ENCODE measurements around the gene EHD4.

Gene EHD4

DNA sequence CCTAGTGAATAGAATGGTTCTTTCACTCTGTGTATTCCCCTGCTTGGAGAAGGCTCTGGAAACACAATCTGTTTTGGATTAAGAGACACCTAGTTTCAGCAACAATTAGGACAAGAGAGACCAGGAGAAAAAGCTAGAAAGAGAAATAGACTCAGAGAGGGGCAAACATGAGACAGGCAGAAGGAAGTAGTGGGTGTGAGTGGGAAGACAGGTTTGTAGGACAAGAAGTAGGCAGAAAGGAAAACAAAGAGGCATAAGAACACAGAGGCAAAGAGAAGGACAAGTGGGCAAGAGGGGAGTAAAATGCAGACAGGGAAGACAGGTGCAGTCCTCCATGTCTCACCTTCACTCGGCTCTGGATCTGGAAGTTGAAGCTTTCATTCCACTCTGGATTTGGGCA lies 35.0 kb upstream of the EHD4 start:
- H3K9me2 ChIP-seq (ENCODE audit: low read depth, low read length), result no peaks in the 10 kb centered on the region
- no peak overlapping the region for H3K27ac ChIP-seq (ENCODE audit: low read depth, low read length, poor library complexity, severe bottlenecking)
- no peaks in the 10 kb centered on the region for H3K4me1 ChIP-seq (ENCODE audit: insufficient read depth, low read length, severe bottlenecking)
- no peaks in the 10 kb centered on the region for H3K27me3 ChIP-seq (ENCODE audit: insufficient read depth, low read length)
- no peak overlapping the region for H3K4me2 ChIP-seq (ENCODE audit: low read length)
- H4K20me1 ChIP-seq (ENCODE audit: insufficient read depth, low read length), result no peaks in the 10 kb centered on the region
- no peaks in the 10 kb centered on the region for H3K79me2 ChIP-seq (ENCODE audit: insufficient read depth, low read length)
- no peaks in the 10 kb centered on the region for H3K36me3 ChIP-seq (ENCODE audit: insufficient read depth, low read length)
- TF ChIP-seq EZH2 (IDR thresholded peaks at IDR 0.05; ENCODE audit: borderline replicate concordance, low read length) (no peak), CTCF (IDR thresholded peaks at IDR 0.05; ENCODE audit: low read length) (no peak)
- H3F3A ChIP-seq (ENCODE audit: insufficient read depth, low read length), result no peaks in the 10 kb centered on the region
- H3K4me3 ChIP-seq (ENCODE audit: low read depth, low read length, poor library complexity, severe bottlenecking), result no peak overlapping the region
- H3K9me3 ChIP-seq (ENCODE audit: low read length), result no peaks in the 10 kb centered on the region
- H3K9ac ChIP-seq (ENCODE audit: low read length), result no peak overlapping the region
- H2AFZ ChIP-seq (ENCODE audit: low read length), result no peak overlapping the region

GRCh38 chr15:42002333-42002732 lies 30.0 kb upstream of the EHD4 start:
- Histone ChIP-seq H4K20me1 (ENCODE audit: insufficient read depth, low read length) (no peaks in the 10 kb centered on the region), H3K27ac (ENCODE audit: low read depth, low read length, poor library complexity, severe bottlenecking) (no peak overlapping the region), H2AFZ (ENCODE audit: low read length) (no peak overlapping the region), H3K4me2 (ENCODE audit: low read length) (no peak overlapping the region), H3K9me2 (ENCODE audit: low read depth, low read length) (no peaks in the 10 kb centered on the region), H3K4me3 (ENCODE audit: low read depth, low read length, poor library complexity, severe bottlenecking) (no peak overlapping the region), H3F3A (ENCODE audit: insufficient read depth, low read length) (no peaks in the 10 kb centered on the region), H3K79me2 (ENCODE audit: insufficient read depth, low read length) (no peaks in the 10 kb centered on the region), H3K9me3 (ENCODE audit: low read length) (no peaks in the 10 kb centered on the region), H3K27me3 (ENCODE audit: insufficient read depth, low read length) (no peaks in the 10 kb centered on the region; the same call in 1 of the 2 replicates), H3K9ac (ENCODE audit: low read length) (no peak overlapping the region), H3K4me1 (ENCODE audit: insufficient read depth, low read length, severe bottlenecking) (no peaks in the 10 kb centered on the region), H3K36me3 (ENCODE audit: insufficient read depth, low read length) (no peaks in the 10 kb centered on the region)
- TF ChIP-seq EZH2 (IDR thresholded peaks at IDR 0.05; ENCODE audit: borderline replicate concordance, low read length) (no peak), CTCF (IDR thresholded peaks at IDR 0.05; ENCODE audit: low read length) (no peak)

GRCh38 chr15:42001236-42001635 lies 28.9 kb upstream of the EHD4 start:
- Histone ChIP-seq H3K4me1 (ENCODE audit: insufficient read depth, low read length, severe bottlenecking) (no peaks in the 10 kb centered on the region), H3K9me3 (ENCODE audit: low read length) (no peaks in the 10 kb centered on the region), H3K4me2 (ENCODE audit: low read length) (no peak overlapping the region), H3F3A (ENCODE audit: insufficient read depth, low read length) (no peaks in the 10 kb centered on the region), H3K79me2 (ENCODE audit: insufficient read depth, low read length) (no peaks in the 10 kb centered on the region), H3K27ac (ENCODE audit: low read depth, low read length, poor library complexity, severe bottlenecking) (no peak overlapping the region), H4K20me1 (ENCODE audit: insufficient read depth, low read length) (no peaks in the 10 kb centered on the region), H3K4me3 (ENCODE audit: low read depth, low read length, poor library complexity, severe bottlenecking) (no peak overlapping the region), H3K36me3 (ENCODE audit: insufficient read depth, low read length) (no peaks in the 10 kb centered on the region), H3K9ac (ENCODE audit: low read length) (no peak overlapping the region), H3K9me2 (ENCODE audit: low read depth, low read length) (no peaks in the 10 kb centered on the region), H2AFZ (ENCODE audit: low read length) (no peak overlapping the region), H3K27me3 (ENCODE audit: insufficient read depth, low read length) (no peaks in the 10 kb centered on the region; the same call in 1 of the 2 replicates)
- no peak for TF ChIP-seq EZH2 (IDR thresholded peaks at IDR 0.05; ENCODE audit: borderline replicate concordance, low read length)
- no peak for TF ChIP-seq CTCF (IDR thresholded peaks at IDR 0.05; ENCODE audit: low read length)
